ENCODE measurements around the gene FUBP1.

Gene FUBP1

GRCh38 chr1:77942400-77943140, 36.3 kb downstream of the FUBP1 start:
- DNase-seq (ENCODE audit: low spot score): no peak
- in situ Hi-C loops (cut with MboI; ENCODE audit: low sequenced_read_pairs, unreplicated experiment): no loop called here
- TF ChIP-seq CTCF (IDR thresholded peaks at IDR 0.05; ENCODE audit: borderline replicate concordance, control extremely low read depth, extremely low read depth, insufficient read depth, missing control alignments): no peak

- in situ Hi-C loops (cut with MboI; ENCODE audit: low sequenced_read_pairs, unreplicated experiment): no loop called here
These were observed 37.8 kb downstream of the FUBP1 start for GRCh38 chr1:77940921-77941570.

DNA sequence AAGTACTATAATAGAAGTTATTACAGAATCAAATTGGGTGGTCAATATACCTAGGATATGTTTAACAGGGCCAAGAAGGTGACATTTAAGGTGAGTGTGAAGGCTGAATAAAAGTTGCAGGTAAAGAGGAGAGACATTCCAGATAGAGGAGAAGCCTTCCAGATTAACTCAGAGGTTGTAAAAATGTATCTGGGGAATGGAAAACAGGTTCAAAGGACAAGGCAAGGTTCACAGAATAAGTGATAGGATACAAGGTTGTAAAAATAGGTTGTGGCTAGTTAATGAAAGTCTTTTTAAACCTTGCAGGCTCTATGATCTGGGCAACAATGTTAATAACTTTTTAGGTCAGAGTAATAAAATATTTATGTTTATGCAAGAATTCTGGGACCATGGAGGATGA, 40.2 kb downstream of the FUBP1 start:
- no peak for TF ChIP-seq CTCF (IDR thresholded peaks at IDR 0.05; ENCODE audit: borderline replicate concordance, control extremely low read depth, extremely low read depth, insufficient read depth, missing control alignments)
- in situ Hi-C loops (cut with MboI; ENCODE audit: low sequenced_read_pairs, unreplicated experiment): no loop called here
- no peak for DNase-seq (ENCODE audit: low spot score)

More at GRCh38 chr1:77940921-77941570, 37.8 kb downstream of the FUBP1 start:
- no peak for TF ChIP-seq CTCF (IDR thresholded peaks at IDR 0.05; ENCODE audit: borderline replicate concordance, control extremely low read depth, extremely low read depth, insufficient read depth, missing control alignments)
- DNase-seq (ENCODE audit: low spot score): no peak

GRCh38 chr1:77929806-77930205, 49.1 kb downstream of the FUBP1 start:
- in situ Hi-C loops (cut with MboI; ENCODE audit: low sequenced_read_pairs, unreplicated experiment): no loop called here
- TF ChIP-seq CTCF (IDR thresholded peaks at IDR 0.05; ENCODE audit: borderline replicate concordance, control extremely low read depth, extremely low read depth, insufficient read depth, missing control alignments): no peak
- no peak for DNase-seq (ENCODE audit: low spot score)

- no peak for TF ChIP-seq CTCF (IDR thresholded peaks at IDR 0.05; ENCODE audit: borderline replicate concordance, control extremely low read depth, extremely low read depth, insufficient read depth, missing control alignments)
- no peak for DNase-seq (ENCODE audit: low spot score)
These were observed 51.5 kb downstream of the FUBP1 start for GRCh38 chr1:77927414-77927813.

DNA sequence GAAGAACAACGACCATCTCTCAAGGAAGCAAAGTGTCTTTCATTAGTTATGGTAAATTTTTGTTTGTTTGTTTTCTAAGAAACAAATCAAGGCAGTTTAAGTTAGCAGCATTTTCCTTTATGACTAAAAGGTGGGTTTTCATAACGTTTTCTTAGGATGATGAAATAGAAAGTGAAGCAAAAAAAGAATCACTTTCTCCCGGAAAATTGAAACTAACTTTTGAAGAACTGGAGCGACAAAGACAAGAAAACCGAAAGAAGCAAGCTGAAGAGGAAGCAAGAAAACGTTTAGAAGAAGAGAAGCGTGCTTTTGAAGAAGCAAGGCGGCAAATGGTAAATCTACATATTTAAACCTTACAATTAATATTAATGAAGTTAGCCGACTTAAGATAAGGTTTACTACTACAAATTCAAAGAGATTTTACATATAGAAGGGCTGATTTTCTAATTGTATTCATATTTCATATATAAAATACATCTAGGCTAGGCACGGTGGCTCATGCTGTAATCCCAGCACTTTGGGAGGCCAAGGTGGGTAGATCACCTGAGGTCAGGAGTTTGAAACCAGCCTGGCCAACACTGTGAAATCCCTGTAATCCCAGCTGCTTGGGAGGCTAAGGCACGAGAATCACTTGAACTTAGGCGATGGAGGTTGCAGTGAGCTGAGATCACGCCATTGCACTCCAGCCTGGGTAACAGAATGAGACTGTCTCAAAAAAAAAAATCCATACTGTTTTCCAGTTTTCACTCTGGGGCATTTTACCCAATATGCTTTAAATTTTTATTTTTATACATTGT, 52.1 kb downstream of the FUBP1 start:
- in situ Hi-C loops (cut with MboI; ENCODE audit: low sequenced_read_pairs, unreplicated experiment): no loop called here
- no peak for TF ChIP-seq CTCF (IDR thresholded peaks at IDR 0.05; ENCODE audit: borderline replicate concordance, control extremely low read depth, extremely low read depth, insufficient read depth, missing control alignments)
- DNase-seq (ENCODE audit: low spot score): peak; percentile 32

More at GRCh38 chr1:77927414-77927813, 51.5 kb downstream of the FUBP1 start:
- in situ Hi-C loops (cut with MboI; ENCODE audit: low sequenced_read_pairs, unreplicated experiment): no loop called here
